Caco-2 (cell line): Measurements from ENCODE around the gene PAPSS1. TPM values are rescaled to one million over a fixed set of nuclear protein-coding genes. Genes with fewer than 3 reads are reported as not detected.
A peak's percentile ranks its signal among the peaks of the same experiment; 100 is the strongest.

ENCODE experiments used
- BruUV-seq: library from RNA; stranded (reverse); fragments of 400-500 nt; replicated peaks from 2 replicates; lab custom pipeline; 2021; lab: Mats Ljungman, UMichigan
- CTCF ChIA-PET: fragments of 300-600 bp; sonication (Branson Sonifier 250); formaldehyde crosslinking; loops from one replicate; lab custom pipeline; 2022; ENCODE audit warnings: antibody characterized with exemption; lab: Charles Lee
- POLR2A ChIA-PET: fragments of 300-600 bp; sonication (Branson Sonifier 250); formaldehyde crosslinking; loops from one replicate; lab custom pipeline; 2022; ENCODE audit warnings: antibody characterized with exemption; lab: Charles Lee
- DNase-seq, 2 experiments: peaks; one replicate each; pipeline versions ENCODE4 v3.0.0 to v3.0.0-alpha.2; 2020 to 2022
- H3K27me3 ChIP-seq: replicated peaks from 2 replicates; pipeline ENCODE4 v1.6.0; 2011; ENCODE audit warnings: low read length; ENCODE audit not compliant: control insufficient read depth, insufficient read depth
- H3K36me3 ChIP-seq: 2 replicates; pipeline ENCODE4 v1.5.1; 2011; ENCODE audit warnings: low read length; ENCODE audit not compliant: control insufficient read depth, insufficient read depth
- H3K4me1 ChIP-seq: fragments of 250-450 bp; sonication (Bioruptor Pico); 2 replicates; pipeline ENCODE4 v1.5.1; 2020; ENCODE audit warnings: mild to moderate bottlenecking
- H3K4me3 ChIP-seq: 2 replicates; pipeline ENCODE4 v1.5.1; 2011; ENCODE audit warnings: low read depth, mild to moderate bottlenecking, control low read depth, low read length
- H3K9me3 ChIP-seq: fragments of 250-450 bp; sonication (Bioruptor Pico); 2 replicates; pipeline ENCODE4 v1.5.1; 2020; ENCODE audit warnings: mild to moderate bottlenecking, moderate library complexity
- H3K27ac Mint-ChIP-seq: one replicate; pipeline ENCODE4 v1.8.0; 2022; ENCODE audit warnings: mixed read lengths; ENCODE audit not compliant: unreplicated experiment
- H3K27me3 Mint-ChIP-seq: one replicate; pipeline ENCODE4 v1.8.0; 2022; ENCODE audit warnings: mixed read lengths; ENCODE audit not compliant: insufficient read depth, unreplicated experiment
- H3K36me3 Mint-ChIP-seq: one replicate; pipeline ENCODE4 v1.8.0; 2022; ENCODE audit warnings: mild to moderate bottlenecking, mixed read lengths; ENCODE audit not compliant: insufficient read depth, unreplicated experiment
- H3K4me1 Mint-ChIP-seq: one replicate; pipeline ENCODE4 v1.8.0; 2022; ENCODE audit warnings: low read depth, mixed read lengths; ENCODE audit not compliant: unreplicated experiment
- H3K4me3 Mint-ChIP-seq: one replicate; pipeline ENCODE4 v1.8.0; 2022; ENCODE audit warnings: mild to moderate bottlenecking, moderate library complexity, mixed read lengths; ENCODE audit not compliant: unreplicated experiment
- H3K9me3 Mint-ChIP-seq: one replicate; pipeline ENCODE4 v1.8.0; 2022; ENCODE audit warnings: mixed read lengths; ENCODE audit not compliant: unreplicated experiment
- intact Hi-C: fragments of 100-400 bp; cut with micrococcal nuclease; formaldehyde crosslinking; loops from one replicate; pipeline ENCODE4 v1.10.0; 2022; ENCODE audit not compliant: unreplicated experiment
- total RNA-seq: library from RNA; stranded (reverse); gene quantifications from 2 replicates; pipeline ENCODE4 v1.2.3, GENCODE V29; 2022
- TF ChIP-seq, protein P1 (sequence below), 2 experiments: fragments of 200-600 bp in 1 of 2; IDR thresholded peaks; 1 replicate in 1 of 2; 2 replicates in 1 of 2; pipeline versions ENCODE4 v1.5.1 to v1.8.0; 2011 to 2022; ENCODE audit warnings: antibody characterized with exemption in 1 of 2, control low read depth in 1 of 2, inconsistent platforms in 1 of 2, low read depth in 1 of 2, low read length in 1 of 2, mild to moderate bottlenecking in 1 of 2, moderate library complexity in 1 of 2; ENCODE audit not compliant: insufficient read depth in 1 of 2, severe bottlenecking in 1 of 2, unreplicated experiment in 1 of 2

Gene PAPSS1
- total RNA-seq, 1 experiment from 2014 or later: 66.1 TPM

DNA sequence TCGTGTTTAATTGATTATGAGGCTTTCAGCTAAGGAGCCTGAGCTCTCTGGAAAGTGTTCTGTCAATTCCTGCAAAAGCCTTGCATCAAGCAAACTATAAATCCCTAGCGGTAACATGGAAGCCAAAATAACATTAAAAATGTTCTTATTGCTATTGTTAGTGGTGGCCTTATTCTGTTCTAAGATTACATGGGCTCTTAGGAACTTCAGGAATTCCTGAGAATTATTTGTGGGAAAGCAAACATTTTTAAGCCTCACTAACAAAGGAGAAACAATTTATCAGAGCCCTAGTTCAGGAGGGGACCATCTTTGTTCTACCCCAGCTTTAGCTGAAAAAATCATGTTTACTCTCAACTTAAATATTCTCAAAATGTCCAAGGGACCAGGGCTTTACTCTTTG, 119.6 kb downstream of the PAPSS1 start:
- CTCF ChIA-PET: no interaction called here
- intact Hi-C loops: no loop called here
- H3K27ac Mint-ChIP-seq: peak overlapping the region; percentile 50

DNA sequence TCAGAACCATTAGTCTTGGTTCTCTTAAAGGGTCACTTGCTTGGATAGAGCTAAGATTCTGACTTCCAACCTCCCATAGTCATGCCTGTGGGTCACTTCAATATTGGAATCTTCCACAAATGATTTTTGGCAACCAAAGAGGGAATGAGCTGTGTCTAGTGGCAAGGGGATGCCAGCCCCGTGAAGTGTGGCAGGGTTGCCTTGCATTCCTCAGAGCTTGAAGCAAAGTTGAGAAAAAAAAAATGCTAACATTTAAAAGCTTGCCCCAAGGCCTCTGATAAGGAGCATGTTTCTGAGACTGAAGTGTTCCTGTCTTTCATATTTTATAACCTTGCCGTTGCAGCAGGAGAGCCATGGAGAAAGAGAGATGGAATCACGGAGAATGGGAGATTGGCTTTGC, 120.2 kb downstream of the PAPSS1 start:
- H3K36me3 ChIP-seq: no peaks in the 10 kb centered on the region
- Mint-ChIP-seq H3K36me3 (no peaks in the 10 kb centered on the region), H3K4me3 (no peak overlapping the region), H3K27me3 (no peaks in the 10 kb centered on the region), H3K4me1 (peaks cover 10% of the 10 kb centered on the region), H3K27ac (peak overlapping the region; percentile 50), H3K9me3 (no peaks in the 10 kb centered on the region)
- no peaks in the 10 kb centered on the region for H3K27me3 ChIP-seq
- H3K4me1 ChIP-seq: peaks cover 10% of the 10 kb centered on the region
- no peaks in the 10 kb centered on the region for H3K9me3 ChIP-seq
- TF ChIP-seq, protein P1, sequence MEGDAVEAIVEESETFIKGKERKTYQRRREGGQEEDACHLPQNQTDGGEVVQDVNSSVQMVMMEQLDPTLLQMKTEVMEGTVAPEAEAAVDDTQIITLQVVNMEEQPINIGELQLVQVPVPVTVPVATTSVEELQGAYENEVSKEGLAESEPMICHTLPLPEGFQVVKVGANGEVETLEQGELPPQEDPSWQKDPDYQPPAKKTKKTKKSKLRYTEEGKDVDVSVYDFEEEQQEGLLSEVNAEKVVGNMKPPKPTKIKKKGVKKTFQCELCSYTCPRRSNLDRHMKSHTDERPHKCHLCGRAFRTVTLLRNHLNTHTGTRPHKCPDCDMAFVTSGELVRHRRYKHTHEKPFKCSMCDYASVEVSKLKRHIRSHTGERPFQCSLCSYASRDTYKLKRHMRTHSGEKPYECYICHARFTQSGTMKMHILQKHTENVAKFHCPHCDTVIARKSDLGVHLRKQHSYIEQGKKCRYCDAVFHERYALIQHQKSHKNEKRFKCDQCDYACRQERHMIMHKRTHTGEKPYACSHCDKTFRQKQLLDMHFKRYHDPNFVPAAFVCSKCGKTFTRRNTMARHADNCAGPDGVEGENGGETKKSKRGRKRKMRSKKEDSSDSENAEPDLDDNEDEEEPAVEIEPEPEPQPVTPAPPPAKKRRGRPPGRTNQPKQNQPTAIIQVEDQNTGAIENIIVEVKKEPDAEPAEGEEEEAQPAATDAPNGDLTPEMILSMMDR (IDR thresholded peaks at IDR 0.05; ENCODE audit: insufficient read depth in 1 of 2, low read depth in 1 of 2, low read length in 1 of 2, severe bottlenecking in 1 of 2, unreplicated experiment in 1 of 2): no peak
- ChIA-PET POLR2A (no interaction called here), CTCF (no interaction called here)
- BruUV-seq: no TSS peak
- no peak for DNase-seq
- no peak overlapping the region for H3K4me3 ChIP-seq
- intact Hi-C loops: no loop called here

More for the DNA sequence above, 119.6 kb downstream of the PAPSS1 start:
- no peaks in the 10 kb centered on the region for H3K27me3 Mint-ChIP-seq
- BruUV-seq: no TSS peak
- no peaks in the 10 kb centered on the region for H3K9me3 ChIP-seq
- peaks cover 10% of the 10 kb centered on the region for H3K4me1 ChIP-seq
- H3K36me3 ChIP-seq: no peaks in the 10 kb centered on the region
- no peaks in the 10 kb centered on the region for H3K9me3 Mint-ChIP-seq
- no peak overlapping the region for H3K4me3 ChIP-seq
- H3K27me3 ChIP-seq: no peaks in the 10 kb centered on the region
- TF ChIP-seq, protein P1 (IDR thresholded peaks at IDR 0.05; ENCODE audit: insufficient read depth in 1 of 2, low read depth in 1 of 2, low read length in 1 of 2, severe bottlenecking in 1 of 2, unreplicated experiment in 1 of 2): no peak
- no peak for DNase-seq
- H3K4me1 Mint-ChIP-seq: peaks cover 10% of the 10 kb centered on the region
- POLR2A ChIA-PET: no interaction called here
- no peak overlapping the region for H3K4me3 Mint-ChIP-seq
- no peaks in the 10 kb centered on the region for H3K36me3 Mint-ChIP-seq

DNA sequence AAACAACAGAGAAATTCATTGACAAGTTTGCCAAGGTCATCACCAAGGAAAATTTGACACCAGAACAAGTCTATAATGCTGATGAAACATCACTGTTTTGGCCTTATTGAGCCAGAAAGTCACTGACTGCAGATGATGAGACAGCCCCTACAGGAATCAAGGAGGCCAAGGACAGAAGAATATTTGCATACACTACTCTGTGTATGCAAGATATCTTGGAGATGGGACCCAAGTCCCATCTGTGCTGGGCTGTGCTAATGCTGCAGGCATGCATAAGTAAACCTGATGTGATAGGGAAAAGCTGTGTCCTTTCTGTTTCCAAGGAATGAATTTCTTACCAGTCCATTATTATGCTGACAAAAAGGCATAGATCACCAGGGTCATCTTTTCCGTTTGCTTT, 126.8 kb downstream of the PAPSS1 start:
- H3K9me3 Mint-ChIP-seq: peaks cover 9% of the 10 kb centered on the region
- H3K4me3 ChIP-seq: no peak overlapping the region
- CTCF ChIA-PET: no interaction called here

More for the DNA sequence above, 126.8 kb downstream of the PAPSS1 start:
- Mint-ChIP-seq H3K27me3 (no peaks in the 10 kb centered on the region), H3K36me3 (no peaks in the 10 kb centered on the region), H3K4me3 (no peak overlapping the region), H3K4me1 (no peaks in the 10 kb centered on the region), H3K27ac (no peak overlapping the region)
- DNase-seq: no peak
- H3K27me3 ChIP-seq: no peaks in the 10 kb centered on the region
- no peaks in the 10 kb centered on the region for H3K36me3 ChIP-seq
- H3K4me1 ChIP-seq: no peaks in the 10 kb centered on the region
- H3K9me3 ChIP-seq: peaks cover 11% of the 10 kb centered on the region; the same call in 1 of the 2 replicates
- POLR2A ChIA-PET: no interaction called here
- intact Hi-C loops: no loop called here
- TF ChIP-seq, protein P1 (IDR thresholded peaks at IDR 0.05; ENCODE audit: insufficient read depth in 1 of 2, low read depth in 1 of 2, low read length in 1 of 2, severe bottlenecking in 1 of 2, unreplicated experiment in 1 of 2): no peak
- no TSS peak for BruUV-seq
